LoVo (cell line): ENCODE measurements around the gene MR1.

Experiments
- DNase-seq: peaks from one replicate; pipeline ENCODE4 v3.0.0-alpha.2; 2016; ENCODE audit warnings: low spot score

MR1 gene

DNA sequence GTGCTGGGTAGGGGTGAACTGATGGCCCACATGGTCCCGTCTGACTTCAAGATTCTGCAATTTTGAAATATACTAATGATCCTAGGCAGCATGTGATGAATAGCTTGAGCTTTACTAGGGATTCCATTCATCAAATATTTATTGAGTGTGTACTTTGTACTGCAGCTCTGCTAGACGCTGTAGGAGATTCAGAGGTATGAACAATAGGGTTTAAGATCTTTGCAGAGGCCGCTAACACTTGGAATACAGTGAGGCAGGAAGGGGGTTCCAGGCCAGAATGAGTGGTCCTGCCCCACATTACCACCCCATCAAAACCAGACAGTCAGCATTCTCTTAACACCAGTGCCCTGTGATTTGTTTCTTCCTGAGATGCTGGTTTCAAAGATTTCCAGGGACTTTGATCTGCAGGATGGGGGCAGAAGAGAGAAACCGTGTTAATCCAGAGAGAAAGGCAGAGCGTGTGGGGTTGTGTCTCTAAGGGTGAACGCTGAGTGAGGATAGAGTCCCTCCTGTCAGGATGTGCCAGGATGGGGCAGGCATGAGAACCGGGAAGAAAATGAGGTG is 74.6 kb downstream of the MR1 start:
- no peak for DNase-seq

DNA sequence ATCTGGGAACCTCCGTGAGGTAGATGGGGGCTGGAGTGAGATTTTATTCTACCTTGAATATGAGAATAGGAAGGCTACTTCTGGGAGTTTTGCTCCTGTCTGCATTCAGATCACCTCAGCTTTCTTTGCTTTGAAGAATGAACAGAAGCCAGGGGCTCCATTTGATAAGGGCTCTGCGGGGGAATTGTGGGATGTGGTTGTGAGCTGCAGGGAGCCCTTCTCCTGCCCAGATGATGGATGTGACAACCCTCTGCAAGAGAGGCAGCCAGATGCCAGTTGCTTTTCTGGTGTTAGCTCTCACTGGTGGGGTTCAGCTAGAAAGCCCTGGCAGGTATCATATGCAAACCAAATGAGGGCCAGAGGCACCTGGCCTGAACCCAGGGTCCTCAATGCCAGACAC is 76.2 kb downstream of the MR1 start:
- DNase-seq, result no peak
